GM19468 (cell line): Measurements from ENCODE around the gene TDRD10.

ENCODE experiments used
- ATAC-seq: cut with Tn5 transposase; IDR thresholded peaks from one replicate; pipeline ENCODE4 v1.9.1; 2021; ENCODE audit warnings: mild to moderate bottlenecking, moderate library complexity, moderate number of reproducible peaks; ENCODE audit not compliant: unreplicated experiment; ENCODE audit errors: extremely low read depth

TDRD10 gene

GRCh38 chr1:154502066-154502743 is at the start of gene TDRD10, which contains the start of gene SHE:
TSS of gene TDRD10 (plus strand) at chr1:154502219. CDS start at chr1:154506904, 4,685 bp downstream.
TSS of gene SHE (minus strand) at chr1:154502412. CDS start at chr1:154502026, 386 bp downstream.
- ATAC-seq, result no peak

GRCh38 chr1:154453161-154453560 is 48.9 kb upstream of the TDRD10 start:
- no peak for ATAC-seq

GRCh38 chr1:154453574-154454352 is 48.3 kb upstream of the TDRD10 start:
- ATAC-seq, result no peak

GRCh38 chr1:154454386-154455120 is 47.5 kb upstream of the TDRD10 start:
- no peak for ATAC-seq

GRCh38 chr1:154456631-154457030 is 45.4 kb upstream of the TDRD10 start:
- ATAC-seq, result no peak

GRCh38 chr1:154459080-154459479 is 42.9 kb upstream of the TDRD10 start:
- ATAC-seq, result no peak

GRCh38 chr1:154460695-154461260 is 41.2 kb upstream of the TDRD10 start:
- no peak for ATAC-seq

- ATAC-seq, result no peak
Measured at GRCh38 chr1:154463512-154463990, 38.5 kb upstream of the TDRD10 start.

GRCh38 chr1:154465621-154466195 is 36.3 kb upstream of the TDRD10 start:
- ATAC-seq, result no peak

GRCh38 chr1:154466206-154466605 is 35.8 kb upstream of the TDRD10 start:
- ATAC-seq, result no peak

GRCh38 chr1:154466921-154467417 is 35.0 kb upstream of the TDRD10 start:
- ATAC-seq, result no peak

GRCh38 chr1:154467434-154468102 is 34.5 kb upstream of the TDRD10 start:
- ATAC-seq, result no peak

- no peak for ATAC-seq
Measured at GRCh38 chr1:154468535-154469250, 33.3 kb upstream of the TDRD10 start.

GRCh38 chr1:154469844-154470560 is 32.0 kb upstream of the TDRD10 start:
- no peak for ATAC-seq

- ATAC-seq, result no peak
Measured at GRCh38 chr1:154471304-154471703, 30.7 kb upstream of the TDRD10 start.

GRCh38 chr1:154474802-154475201 is 27.2 kb upstream of the TDRD10 start:
- no peak for ATAC-seq

- no peak for ATAC-seq
Measured at GRCh38 chr1:154476791-154477190, 25.2 kb upstream of the TDRD10 start.

GRCh38 chr1:154478013-154478412 is 24.0 kb upstream of the TDRD10 start:
- ATAC-seq, result no peak
